Lung microvascular endothelial cell (primary cell): ENCODE measurements around the gene MYO1G. TPM values are rescaled to one million over a fixed set of nuclear protein-coding genes. Genes with fewer than 3 reads are reported as not detected.
"Not testable (repeated sequence)": the region's sequence is repeated elsewhere in the genome, so short reads cannot be mapped to it uniquely, and the experiment has no call there.

Source experiments
- DNase-seq, 2 donors: peaks; one replicate each; pipeline versions ENCODE4 v3.0.0 to v3.0.0-alpha.2; 2010; ENCODE audit warnings: low read depth in 2 of 2
- total RNA-seq: library from RNA; depleted of rRNA; stranded (reverse); fragments of >200 nt; gene quantifications from 2 replicates; pipeline ENCODE4 v1.2.1, GENCODE V29; 2014

Gene MYO1G
- total RNA-seq, 1 donor from 2014 or later = under 0.01 TPM

GRCh38 chr7:44999245-45000092 is 20.7 kb upstream of the MYO1G start:
- peak; percentile 99 for DNase-seq

- DNase-seq = no peak
Observed at GRCh38 chr7:44998153-44998871, 19.5 kb upstream of the MYO1G start.

GRCh38 chr7:44995555-44996493 is 17.0 kb upstream of the MYO1G start:
- DNase-seq = no peak

- peak; percentile 57 to 70 for DNase-seq
Observed at GRCh38 chr7:44994877-44995554, 16.2 kb upstream of the MYO1G start.

GRCh38 chr7:44992004-44992795 is 13.4 kb upstream of the MYO1G start:
- DNase-seq = not testable (repeated sequence)

- peak; percentile 36 to 87 for DNase-seq
Observed at GRCh38 chr7:44990109-44991023, 11.6 kb upstream of the MYO1G start.

- DNase-seq = no peak
Observed at GRCh38 chr7:44989132-44989531, 10.3 kb upstream of the MYO1G start.

GRCh38 chr7:44988701-44989100 is 9.9 kb upstream of the MYO1G start:
- DNase-seq = no peak

- no peak for DNase-seq
Observed at GRCh38 chr7:44987996-44988395, 9.2 kb upstream of the MYO1G start.

GRCh38 chr7:44987457-44987856 is 8.6 kb upstream of the MYO1G start:
- DNase-seq = no peak

GRCh38 chr7:44986218-44987053 is 7.6 kb upstream of the MYO1G start:
- peak; percentile 96 to 97 for DNase-seq

GRCh38 chr7:44985900-44986217 is 7.0 kb upstream of the MYO1G start:
- no peak for DNase-seq

- DNase-seq = no peak
Observed at GRCh38 chr7:44985033-44985695, 6.3 kb upstream of the MYO1G start.

- no peak for DNase-seq
Observed at GRCh38 chr7:44984478-44984758, 5.6 kb upstream of the MYO1G start.

- no peak for DNase-seq
Observed at GRCh38 chr7:44983742-44984477, 5.1 kb upstream of the MYO1G start.

GRCh38 chr7:44982970-44983369 is 4.2 kb upstream of the MYO1G start:
- no peak for DNase-seq

- no peak for DNase-seq
Observed at GRCh38 chr7:44982535-44982923, 3.7 kb upstream of the MYO1G start.
